Measurements from ENCODE around the gene PADI1. TPM values are rescaled to one million over a fixed set of nuclear protein-coding genes. Genes with fewer than 3 reads are reported as not detected.
A peak's percentile ranks its signal among the peaks of the same experiment; 100 is the strongest.

PADI1 gene, protein sequence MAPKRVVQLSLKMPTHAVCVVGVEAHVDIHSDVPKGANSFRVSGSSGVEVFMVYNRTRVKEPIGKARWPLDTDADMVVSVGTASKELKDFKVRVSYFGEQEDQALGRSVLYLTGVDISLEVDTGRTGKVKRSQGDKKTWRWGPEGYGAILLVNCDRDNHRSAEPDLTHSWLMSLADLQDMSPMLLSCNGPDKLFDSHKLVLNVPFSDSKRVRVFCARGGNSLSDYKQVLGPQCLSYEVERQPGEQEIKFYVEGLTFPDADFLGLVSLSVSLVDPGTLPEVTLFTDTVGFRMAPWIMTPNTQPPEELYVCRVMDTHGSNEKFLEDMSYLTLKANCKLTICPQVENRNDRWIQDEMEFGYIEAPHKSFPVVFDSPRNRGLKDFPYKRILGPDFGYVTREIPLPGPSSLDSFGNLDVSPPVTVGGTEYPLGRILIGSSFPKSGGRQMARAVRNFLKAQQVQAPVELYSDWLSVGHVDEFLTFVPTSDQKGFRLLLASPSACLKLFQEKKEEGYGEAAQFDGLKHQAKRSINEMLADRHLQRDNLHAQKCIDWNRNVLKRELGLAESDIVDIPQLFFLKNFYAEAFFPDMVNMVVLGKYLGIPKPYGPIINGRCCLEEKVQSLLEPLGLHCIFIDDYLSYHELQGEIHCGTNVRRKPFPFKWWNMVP
- polyA plus RNA-seq (2012; ENCODE audit: insufficient read depth, insufficient read length) = not detected

GRCh38 chr1:17204546-17205440, at the start of gene PADI1:
Gene PADI1, plus strand, starts transcription at chr1:17205128. Its CDS starts 90 bp downstream, at chr1:17205218.
- no peak within 1 kb of the TSS for H3K4me3 ChIP-seq (ENCODE audit: low read length)

DNA sequence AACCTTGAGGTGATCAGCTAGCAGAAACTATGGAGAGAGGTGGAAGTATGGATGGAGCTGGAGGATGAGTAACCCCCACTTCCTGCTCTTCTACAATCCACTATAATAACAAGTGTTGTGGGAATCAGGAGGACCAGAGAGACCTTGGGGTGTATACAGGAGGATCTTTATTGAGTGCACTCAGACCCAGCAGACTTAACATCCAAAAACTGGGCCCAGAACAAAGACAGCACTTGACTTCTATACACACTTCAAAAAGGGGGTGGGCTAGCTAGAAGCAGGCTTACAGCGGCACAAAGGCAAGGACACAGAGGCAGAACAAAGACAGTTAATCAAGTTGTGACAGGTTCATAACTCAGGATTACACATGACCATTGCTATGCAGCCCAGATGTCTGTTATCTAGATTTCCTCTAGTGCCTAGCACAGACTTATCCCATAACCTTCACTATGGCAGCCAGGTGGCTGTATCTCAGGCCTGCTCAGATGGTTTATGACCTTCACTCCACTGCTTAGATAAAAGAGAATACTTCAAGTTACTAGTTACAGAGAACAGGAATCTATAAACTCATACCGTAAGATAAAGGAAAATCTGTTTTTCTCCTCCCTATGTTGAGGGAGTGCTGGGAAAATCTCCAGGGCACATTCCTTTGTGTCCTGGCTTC, 49.5 kb upstream of the PADI1 start:
- no peak for DNase-seq (ENCODE audit: low read depth, low spot score)
- no peak overlapping the region for H3K4me3 ChIP-seq (ENCODE audit: low read length)

More at GRCh38 chr1:17204546-17205440, at the start of gene PADI1:
- DNase-seq (ENCODE audit: low read depth, low spot score) = no peak

DNA sequence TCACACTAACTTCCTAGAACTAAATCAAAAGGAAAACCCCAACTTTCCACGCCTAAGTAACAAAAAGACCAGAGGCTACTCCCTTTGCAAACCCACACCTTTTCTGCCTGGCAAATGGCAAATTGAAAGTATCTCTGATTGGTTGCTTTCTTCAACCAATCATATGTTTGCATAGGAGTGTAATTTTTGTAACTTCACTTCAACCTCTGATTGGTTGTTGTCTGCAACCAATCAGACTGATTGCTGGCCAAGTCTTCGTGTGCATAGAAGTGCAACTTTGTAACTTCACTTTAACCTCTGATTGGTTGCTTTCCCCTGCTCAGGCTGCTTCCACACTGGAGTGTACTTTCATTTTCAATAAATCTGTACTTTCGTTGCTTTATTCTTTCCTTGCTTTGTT, 48.8 kb upstream of the PADI1 start:
- peak; percentile 27 for DNase-seq (ENCODE audit: low read depth, low spot score)
- H3K4me3 ChIP-seq (ENCODE audit: low read length) = no peak overlapping the region

GRCh38 chr1:17158961-17159360, 46.0 kb upstream of the PADI1 start:
- DNase-seq (ENCODE audit: low read depth, low spot score) = no peak

DNA sequence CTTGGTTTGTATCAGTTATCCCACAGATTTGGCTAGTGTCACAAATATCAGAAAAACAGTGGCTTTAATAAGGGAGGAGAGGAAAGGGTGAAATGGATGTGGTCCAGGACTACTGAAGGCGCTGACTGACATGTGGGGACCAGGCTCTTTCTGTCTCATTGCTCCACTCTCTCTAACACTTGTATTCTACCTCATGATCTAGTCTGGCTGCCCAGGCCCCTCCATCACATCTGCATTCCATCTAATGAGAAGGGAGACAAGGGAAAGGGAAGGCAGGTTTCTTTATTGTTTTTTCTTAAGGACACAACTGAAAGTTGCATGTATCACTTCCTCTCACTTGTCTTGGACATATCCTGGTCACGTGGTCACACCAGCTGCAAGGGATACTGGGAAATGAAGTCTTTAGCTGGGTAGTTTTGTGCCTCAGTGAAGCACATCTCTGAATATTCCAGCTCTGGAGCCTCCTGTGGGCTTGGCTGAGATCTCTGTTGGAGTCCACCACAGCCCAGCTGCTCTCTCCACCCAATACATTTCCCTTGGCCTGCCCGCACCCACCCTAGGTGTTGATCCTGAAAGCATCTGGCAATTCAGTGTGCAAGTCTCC, 43.7 kb upstream of the PADI1 start:
- no peak overlapping the region for H3K4me3 ChIP-seq (ENCODE audit: low read length)
- DNase-seq (ENCODE audit: low read depth, low spot score) = peak; percentile 26

More at GRCh38 chr1:17158961-17159360, 46.0 kb upstream of the PADI1 start:
- no peak overlapping the region for H3K4me3 ChIP-seq (ENCODE audit: low read length)

DNA sequence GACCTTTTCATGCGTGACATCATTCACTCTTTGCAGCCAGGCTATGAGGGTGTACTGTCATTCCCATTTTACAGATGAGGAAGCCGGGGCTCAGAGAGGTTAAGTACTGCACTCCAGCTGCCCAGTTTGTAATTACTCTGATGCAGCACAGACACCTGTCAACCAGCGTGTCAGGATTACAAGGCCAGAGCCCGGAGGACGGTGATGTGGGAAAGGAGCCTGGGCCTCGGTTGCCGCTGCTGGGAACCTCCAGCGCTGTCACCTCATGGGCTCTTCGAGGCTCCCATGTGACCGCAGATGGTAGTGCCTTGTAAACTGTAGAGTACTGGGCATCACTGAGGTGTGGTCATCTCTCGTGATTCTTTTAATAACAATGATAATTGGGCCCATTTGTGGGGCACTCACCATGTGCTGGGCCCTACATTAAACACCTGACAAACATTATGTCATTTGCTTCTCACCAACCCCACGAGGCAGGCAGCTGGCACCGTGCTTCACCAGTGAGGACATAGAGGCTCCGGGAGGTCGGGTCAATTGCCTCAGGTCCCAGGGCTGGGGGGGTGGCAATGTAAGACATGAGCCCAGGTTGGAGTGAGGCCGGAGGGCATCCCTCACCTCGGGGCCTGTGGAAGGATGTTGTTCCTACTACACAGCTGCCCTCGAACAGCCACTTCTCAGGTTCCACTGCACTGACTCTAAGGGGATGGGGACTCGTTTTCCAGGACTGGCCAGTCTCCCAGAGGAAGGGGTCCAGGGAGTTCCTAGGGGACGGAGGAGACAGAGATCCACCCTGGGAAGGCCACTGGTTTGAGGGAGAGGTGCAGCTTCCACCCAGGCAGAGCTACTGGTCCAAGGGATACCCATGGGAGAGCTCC, 42.8 kb upstream of the PADI1 start:
- H3K4me3 ChIP-seq (ENCODE audit: low read length) = no peak overlapping the region
- DNase-seq (ENCODE audit: low read depth, low spot score) = no peak

DNA sequence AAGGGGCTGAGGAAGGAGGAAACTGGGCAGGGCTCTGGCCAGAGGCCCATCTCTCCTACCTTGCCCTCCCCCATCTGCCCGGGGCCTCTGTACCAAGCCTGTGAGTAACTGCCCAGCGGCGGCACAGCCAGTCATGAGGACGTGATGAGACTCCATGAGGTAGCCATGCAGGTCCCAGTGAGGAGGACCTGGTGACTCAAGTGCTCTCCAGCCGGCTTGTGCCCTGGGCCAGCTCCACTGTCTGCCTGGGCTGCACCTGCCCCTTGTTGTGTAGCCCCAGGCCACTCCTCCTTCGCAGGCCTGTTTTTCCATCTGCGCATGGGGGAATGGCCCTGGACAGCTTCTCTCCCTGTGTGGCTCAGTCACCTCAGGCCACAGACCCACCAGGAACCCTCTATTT, 42.0 kb upstream of the PADI1 start:
- no peak for DNase-seq (ENCODE audit: low read depth, low spot score)

GRCh38 chr1:17163371-17163770, 41.6 kb upstream of the PADI1 start:
- no peak for DNase-seq (ENCODE audit: low read depth, low spot score)
- no peak overlapping the region for H3K4me3 ChIP-seq (ENCODE audit: low read length)

More for the DNA sequence above, 42.0 kb upstream of the PADI1 start:
- no peak overlapping the region for H3K4me3 ChIP-seq (ENCODE audit: low read length)

- H3K4me3 ChIP-seq (ENCODE audit: low read length) = no peak overlapping the region
- no peak for DNase-seq (ENCODE audit: low read depth, low spot score)
Observed at GRCh38 chr1:17163789-17164666, 40.9 kb upstream of the PADI1 start.

- DNase-seq (ENCODE audit: low read depth, low spot score) = no peak
- H3K4me3 ChIP-seq (ENCODE audit: low read length) = no peak overlapping the region
Observed at GRCh38 chr1:17165823-17166222, 39.1 kb upstream of the PADI1 start.

DNA sequence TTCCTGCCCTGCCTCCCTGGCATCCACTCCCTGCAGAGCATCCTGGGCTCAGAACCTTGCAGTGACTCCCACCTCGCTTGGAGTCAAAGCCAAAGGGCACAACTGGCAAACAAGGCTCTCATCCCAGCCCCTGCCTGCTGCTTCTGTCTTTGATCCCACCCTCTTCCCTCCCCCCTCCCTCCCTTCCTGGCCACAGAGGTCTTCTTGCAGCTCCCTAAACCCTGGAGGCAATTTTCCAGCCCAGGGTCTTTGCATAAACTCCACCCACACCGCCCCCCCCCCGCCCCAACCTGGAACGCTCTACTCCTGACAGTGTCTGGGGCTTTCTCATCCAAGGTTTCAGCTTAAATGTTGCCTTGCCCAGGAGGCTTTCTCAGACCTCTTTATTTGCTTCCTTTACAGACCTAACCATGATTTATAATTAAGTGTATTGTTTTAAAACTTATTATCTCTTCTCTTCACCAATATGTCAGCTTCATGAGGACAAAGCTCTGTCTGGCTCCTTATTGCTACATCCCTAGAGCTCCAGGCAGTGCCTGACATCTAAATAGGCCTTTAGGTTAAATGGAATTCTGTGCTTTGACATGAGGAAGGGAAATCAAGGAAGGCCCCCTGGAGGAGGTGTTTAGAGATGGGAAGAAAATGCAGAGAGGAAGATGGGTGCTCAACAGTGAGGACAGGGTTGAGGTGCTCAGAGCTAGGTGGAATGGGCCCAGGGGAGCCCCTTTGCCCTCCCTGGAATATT, 37.7 kb upstream of the PADI1 start:
- DNase-seq (ENCODE audit: low read depth, low spot score) = no peak
- no peak overlapping the region for H3K4me3 ChIP-seq (ENCODE audit: low read length)

- no peak overlapping the region for H3K4me3 ChIP-seq (ENCODE audit: low read length)
- no peak for DNase-seq (ENCODE audit: low read depth, low spot score)
Observed at GRCh38 chr1:17167786-17168090, 37.2 kb upstream of the PADI1 start.

GRCh38 chr1:17168091-17168876, 36.6 kb upstream of the PADI1 start:
- no peak for DNase-seq (ENCODE audit: low read depth, low spot score)
- H3K4me3 ChIP-seq (ENCODE audit: low read length) = no peak overlapping the region

- no peak overlapping the region for H3K4me3 ChIP-seq (ENCODE audit: low read length)
- DNase-seq (ENCODE audit: low read depth, low spot score) = no peak
Observed at GRCh38 chr1:17170571-17170970, 34.4 kb upstream of the PADI1 start.

- no peak overlapping the region for H3K4me3 ChIP-seq (ENCODE audit: low read length)
- DNase-seq (ENCODE audit: low read depth, low spot score) = no peak
Observed at GRCh38 chr1:17173217-17173616, 31.7 kb upstream of the PADI1 start.

Data from Jurkat, Clone E6-1 (cell line).